K562 (cell line): ENCODE data around the gene SPOCK2. TPM values are rescaled to one million over a fixed set of nuclear protein-coding genes. Genes with fewer than 3 reads are reported as not detected.
"Not testable (repeated sequence)": the region's sequence is repeated elsewhere in the genome, so short reads cannot be mapped to it uniquely, and the experiment has no call there.

ENCODE experiments used
- ATAC-seq: fragments of 200-7000 bp; cut with Tn5 transposase; 3 replicates; pipeline ENCODE4 v1.9.1; 2020; ENCODE audit warnings: moderate library complexity
- BruUV-seq: library from RNA; stranded (reverse); fragments of 400-500 nt; replicated peaks from 2 replicates; lab custom pipeline; 2021; lab: Mats Ljungman, UMichigan
- CTCF ChIA-PET: fragments of 300-600 bp; formaldehyde crosslinking; extraction: SDS; loops from one replicate; lab custom pipeline; 2021; ENCODE audit warnings: low intra/inter-chr PET ratio; lab: Yijun Ruan, JAX
- POLR2A ChIA-PET: fragments of 300-600, 350-650 bp; sonication (Branson Sonifier 250); formaldehyde crosslinking; extraction: SDS; loops from one replicate; lab custom pipeline; 2021; ENCODE audit warnings: antibody characterized with exemption, inconsistent platforms; lab: Yijun Ruan, JAX
- DNase-seq, 4 experiments: peaks; one replicate each; pipeline versions ENCODE4 v3.0.0 to v3.0.0-alpha.2; 2011 to 2018; ENCODE audit warnings: low spot score in 3 of 4, mixed read lengths in 3 of 4; ENCODE audit errors: extremely low read depth in 1 of 4
- FAIRE-seq: peaks from 2 replicates; lab custom pipeline; 2011; peaks lifted over from hg19 to GRCh38; lab: Jason Lieb, UNC
- H2AFZ ChIP-seq: 2 replicates; pipeline ENCODE4 v1.6.0; 2011; ENCODE audit warnings: low read depth, low read length, control low read depth, inconsistent platforms
- H3K27ac ChIP-seq: fragments of 200-600 bp; 3 replicates; pipeline ENCODE4 v1.8.0; 2011; ENCODE audit warnings: low read depth, mild to moderate bottlenecking, control low read depth, inconsistent platforms, low read length, moderate library complexity, mixed read lengths; ENCODE audit errors: extremely low read depth
- H3K27me3 ChIP-seq, 2 experiments: fragments of 300-600 bp in 1 of 2; 2 replicates in 1 of 2; 3 replicates in 1 of 2; pipeline versions ENCODE4 v1.6.0 to v1.8.0; 2011; ENCODE audit warnings: inconsistent platforms in 2 of 2, low read length in 2 of 2, mild to moderate bottlenecking in 1 of 2, mixed read lengths in 1 of 2, moderate library complexity in 1 of 2; ENCODE audit not compliant: control insufficient read depth in 2 of 2, insufficient read depth in 2 of 2
- H3K36me3 ChIP-seq: fragments of 300-600 bp; 3 replicates; pipeline ENCODE4 v1.8.0; 2011; ENCODE audit warnings: mild to moderate bottlenecking, low read length, inconsistent platforms; ENCODE audit not compliant: control insufficient read depth, insufficient read depth
- H3K4me1 ChIP-seq, 2 experiments: fragments of 200-600 bp in 1 of 2; replicated peaks in 1 of 2; 2 replicates in 1 of 2; 3 replicates in 1 of 2; pipeline versions ENCODE4 v1.5.1 to v1.8.0; 2011; ENCODE audit warnings: inconsistent platforms in 2 of 2, low read length in 2 of 2, mild to moderate bottlenecking in 1 of 2, mixed read lengths in 1 of 2, moderate library complexity in 1 of 2; ENCODE audit not compliant: control insufficient read depth in 2 of 2, insufficient read depth in 2 of 2
- H3K4me2 ChIP-seq: 2 replicates; pipeline ENCODE4 v1.6.1; 2011; ENCODE audit warnings: low read length, control low read depth, inconsistent platforms, mixed read lengths; ENCODE audit not compliant: insufficient read depth
- H3K4me3 ChIP-seq: fragments of 200-600 bp; sonication (generic), shearing (Covaris generic); 2 replicates; pipeline ENCODE4 v1.5.1; 2016; ENCODE audit warnings: control low read depth, inconsistent platforms
- H3K79me2 ChIP-seq: fragments of 200-600 bp; 3 replicates; pipeline ENCODE4 v1.8.0; 2011; ENCODE audit warnings: low read length, inconsistent platforms; ENCODE audit not compliant: control insufficient read depth, insufficient read depth
- H3K9ac ChIP-seq, 2 experiments: 2 replicates each; pipeline versions ENCODE4 v1.6.0 to v1.6.1; 2011; ENCODE audit warnings: low read depth in 2 of 2, low read length in 2 of 2, control low read depth in 1 of 2, inconsistent platforms in 1 of 2, mild to moderate bottlenecking in 1 of 2, mixed read lengths in 1 of 2; ENCODE audit not compliant: insufficient read depth in 1 of 2
- H3K9me1 ChIP-seq: one replicate; pipeline ENCODE4 v1.6.0; 2011; ENCODE audit warnings: inconsistent platforms, mild to moderate bottlenecking, low read length, moderate library complexity; ENCODE audit not compliant: control insufficient read depth, insufficient read depth
- H3K9me3 ChIP-seq: replicated peaks from 2 replicates; pipeline ENCODE4 v1.5.1; 2011; ENCODE audit warnings: low read depth, low read length, inconsistent platforms; ENCODE audit not compliant: control insufficient read depth, insufficient read depth
- H4K20me1 ChIP-seq: replicated peaks from 2 replicates; pipeline ENCODE4 v1.6.1; 2011; ENCODE audit warnings: low read length, inconsistent platforms, mixed read lengths; ENCODE audit not compliant: control insufficient read depth, insufficient read depth
- CTBP1 ChIP-seq: fragments of 450-650 bp; IDR thresholded peaks from 2 replicates; pipeline ENCODE4 v1.6.1; 2016; ENCODE audit warnings: borderline replicate concordance
- MEIS2 ChIP-seq: fragments of 450-650 bp; IDR thresholded peaks from 2 replicates; pipeline ENCODE4 v1.6.1; 2014; ENCODE audit warnings: mild to moderate bottlenecking; ENCODE audit not compliant: partially characterized antibody
- MGA ChIP-seq: fragments of 450-650 bp; IDR thresholded peaks from 2 replicates; pipeline ENCODE4 v1.6.1; 2016; ENCODE audit warnings: mild to moderate bottlenecking, moderate library complexity
- NR2C1 ChIP-seq, 2 experiments: fragments of 450-650 bp; IDR thresholded peaks; 2 replicates each; pipeline ENCODE4 v1.6.1; 2017; ENCODE audit warnings: mild to moderate bottlenecking in 2 of 2, antibody characterized with exemption in 1 of 2, inconsistent platforms in 1 of 2, missing compliant biosample characterization in 1 of 2, missing genetic modification characterization in 1 of 2
- NR2C2 ChIP-seq, 2 experiments: fragments of 200-800 bp in 1 of 2; sonication (Bioruptor generic) in 1 of 2; sonication (generic) in 1 of 2; formaldehyde crosslinking in 1 of 2; IDR thresholded peaks; 2 replicates each; pipeline versions ENCODE4 v1.6.1 to v1.8.0; 2016 to 2022; ENCODE audit warnings: mild to moderate bottlenecking in 1 of 2, missing compliant biosample characterization in 1 of 2, missing genetic modification characterization in 1 of 2, missing genetic modification reagents in 1 of 2
- RBFOX2 ChIP-seq: fragments of 200-400 bp; formaldehyde crosslinking; IDR thresholded peaks from 2 replicates; pipeline ENCODE4 v1.6.1; 2017; ENCODE audit warnings: low read depth, mild to moderate bottlenecking, low read length, moderate library complexity
- RFX1 ChIP-seq: fragments of 450-650 bp; IDR thresholded peaks from 2 replicates; pipeline ENCODE4 v1.6.1; 2016; ENCODE audit warnings: mild to moderate bottlenecking, moderate library complexity
- TRIM24 ChIP-seq, 2 experiments: fragments of 450-650 bp; IDR thresholded peaks; 2 replicates each; pipeline ENCODE4 v1.6.1; 2016
- ZNF589 ChIP-seq: fragments of 200-800 bp; sonication (Bioruptor generic); IDR thresholded peaks from 2 replicates; pipeline ENCODE4 v1.6.1; 2016; ENCODE audit warnings: low read depth, missing genetic modification characterization, missing compliant biosample characterization
- WGBS: fragments of 100-300 bp; shearing (Covaris generic); methylation state at CpG from one replicate; pipeline ENCODE4 v1.1.6; 2016; ENCODE audit warnings: low coverage, mixed read lengths; ENCODE audit not compliant: insufficient coverage; ENCODE audit errors: missing lambda C conversion rate; 5-methylcytosine and 5-hydroxymethylcytosine counted together
- in situ Hi-C: fragments of 300-500 bp; cut with MboI; formaldehyde crosslinking; loops from 4 replicates; pipeline ENCODE4 v1.15.0; 2018; ENCODE audit warnings: inconsistent platforms, mixed read lengths
- intact Hi-C: fragments of 100-400 bp; cut with micrococcal nuclease; formaldehyde crosslinking; loops from 2 replicates; pipeline ENCODE4 v1.14.2; 2022
- polyA plus RNA-seq, 8 experiments: library from polyadenylated mRNA; depleted of rRNA in 4 of 8; stranded (reverse) in 5 of 8; unstranded in 3 of 8; fragments of >200 nt; fragmentation: Nextera tagmentation in 2 of 8; fragmentation: Illumina TruSeq in 1 of 8; extraction: Ambion mirVana in 2 of 8; extraction: Trizol in 1 of 8; gene quantifications; 2 replicates each; pipeline versions ENCODE4 v1.2.1 to v1.2.3, GENCODE V29; 2011 to 2014; ENCODE audit warnings: inconsistent platforms in 1 of 8, missing spikeins in 1 of 8
- total RNA-seq, 7 experiments: library from RNA; depleted of rRNA in 6 of 7; stranded (reverse); fragments of >200 nt in 6 of 7; fragmentation: Illumina TruSeq in 2 of 7; extraction: Trizol in 2 of 7; gene quantifications; 2 replicates each; pipeline versions ENCODE4 v1.2.1 to v1.2.3, GENCODE V29; 2011 to 2021; ENCODE audit warnings: low replicate concordance in 1 of 7

Gene SPOCK2
- total and polyA plus RNA-seq, 9 of the 15 experiments (the other 6 are each of a cell fraction or from before 2014, with no cell fraction given) = 0.04 to 0.86 (median 0.11) TPM; not detected in 2

- H3K4me1 ChIP-seq; H3K79me2 ChIP-seq; H3K9me1 ChIP-seq; H3K36me3 ChIP-seq; BruUV-seq; CTCF ChIA-PET; H4K20me1 ChIP-seq; H3K9ac ChIP-seq; DNase-seq; H3K9me3 ChIP-seq; H3K4me3 ChIP-seq; FAIRE-seq; H2AFZ ChIP-seq; H3K27ac ChIP-seq; intact Hi-C loops; H3K4me2 ChIP-seq; in situ Hi-C loops; TF ChIP-seq NR2C2 (CRISPR knock-in tag; IDR thresholded peaks at IDR 0.05): not testable (repeated sequence)
- 28% methylated on average over 11 of the region's 11 CpGs for WGBS
- POLR2A ChIA-PET = interaction anchor here (1.3 to 1.7 kb wide), 2 partner anchors 35 to 289 kb away, joined by 4 to 7 read pairs; no protein-coding TSS in a partner anchor
- peaks cover 27 to 59% of the 10 kb centered on the region in 2 experiments for H3K27me3 ChIP-seq
- peak; percentile 47 for ATAC-seq
- TF ChIP-seq RBFOX2 (peak; percentile 36; the same call in 1 of the 2 replicates), ZNF589 (CRISPR knock-in tag) (peak; percentile 83; the same call in 1 of the 2 replicates), TRIM24 (IDR thresholded peaks at IDR 0.05) (peak; percentile 37 to 61; a peak in 2 of 4 replicates), MEIS2 (peak; percentile 21), NR2C2 (tag; IDR thresholded peaks at IDR 0.05) (peak; percentile 82), NR2C1 (IDR thresholded peaks at IDR 0.05) (peak; percentile 17; the same call in 1 of the 2 replicates), NR2C1 (tag; IDR thresholded peaks at IDR 0.05) (peak; percentile 64; the same call in 1 of the 2 replicates), MGA (peak; percentile 48; the same call in 1 of the 2 replicates), CTBP1 (peak; percentile 23; the same call in 1 of the 2 replicates), RFX1 (peak; percentile 84)
These were observed 55.8 kb downstream of the SPOCK2 start for GRCh38 chr10:72032409-72033162.
